ENCODE data around the gene ACVR1B. TPM values are rescaled to one million over a fixed set of nuclear protein-coding genes. Genes with fewer than 3 reads are reported as not detected.

The ACVR1B gene
- 11.8 and 16.7 TPM in 2 replicates for total RNA-seq

DNA sequence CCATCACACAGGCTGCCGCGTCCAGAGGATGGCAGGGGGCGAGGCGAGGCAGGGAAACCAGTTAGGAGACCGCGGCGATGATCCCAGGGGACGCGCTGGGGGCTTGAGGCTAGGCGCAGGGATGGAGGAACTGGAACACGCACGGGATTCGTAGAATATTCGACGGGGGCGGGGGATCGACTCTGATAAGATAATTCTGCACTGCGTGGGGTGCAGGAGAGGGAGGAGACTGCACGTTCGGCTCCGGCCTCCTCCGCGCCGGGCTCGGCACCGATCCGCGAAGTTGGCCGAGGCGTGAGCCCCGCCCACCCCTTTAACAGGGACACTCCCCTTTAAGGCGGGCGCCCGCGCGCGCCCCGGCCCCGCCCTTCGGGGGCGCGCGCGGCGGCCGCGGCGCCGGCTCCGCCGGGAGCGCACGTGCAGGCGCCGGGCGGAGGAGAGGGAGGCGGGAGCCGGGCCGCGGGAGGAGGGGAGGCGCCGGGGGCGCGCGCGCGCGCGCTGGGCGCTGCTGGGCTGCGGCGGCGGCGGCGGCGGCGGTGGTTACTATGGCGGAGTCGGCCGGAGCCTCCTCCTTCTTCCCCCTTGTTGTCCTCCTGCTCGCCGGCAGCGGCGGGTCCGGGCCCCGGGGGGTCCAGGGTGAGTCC, at the start of gene ACVR1B:
Gene ACVR1B (plus strand): TSS at position 501 of the 644 bp plus-strand sequence. CDS start 45 bp downstream, at position 546.

DNA sequence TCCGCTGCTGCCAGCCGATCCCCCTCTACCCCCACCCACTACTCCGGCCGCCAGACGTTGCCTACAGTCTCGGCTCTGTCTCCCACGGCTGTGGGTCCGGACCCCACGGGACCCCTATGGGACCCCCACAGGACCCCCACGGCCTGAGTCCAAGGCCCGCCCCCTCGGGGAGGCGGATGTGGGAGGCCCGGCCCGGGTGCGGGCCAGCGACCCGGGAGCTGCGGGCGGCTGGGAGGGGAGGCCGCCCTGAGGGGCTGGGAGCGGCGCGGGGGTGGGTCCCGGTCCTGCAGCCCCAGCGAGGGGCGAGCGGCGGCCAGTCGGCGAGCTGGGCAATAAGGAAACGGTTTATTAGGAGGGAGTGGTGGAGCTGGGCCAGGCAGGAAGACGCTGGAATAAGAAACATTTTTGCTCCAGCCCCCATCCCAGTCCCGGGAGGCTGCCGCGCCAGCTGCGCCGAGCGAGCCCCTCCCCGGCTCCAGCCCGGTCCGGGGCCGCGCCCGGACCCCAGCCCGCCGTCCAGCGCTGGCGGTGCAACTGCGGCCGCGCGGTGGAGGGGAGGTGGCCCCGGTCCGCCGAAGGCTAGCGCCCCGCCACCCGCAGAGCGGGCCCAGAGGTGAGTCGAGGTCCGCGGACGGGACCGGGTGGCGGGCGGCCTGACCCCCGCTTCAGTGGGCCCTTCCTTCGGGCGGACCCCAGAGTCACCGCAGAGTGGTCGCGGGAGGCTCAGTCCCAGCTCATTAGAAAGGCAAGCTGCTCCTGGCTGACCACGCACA, 44.2 kb upstream of the ACVR1B start, which contains the start of gene ACVRL1:
Gene ACVRL1 (plus strand): TSS at position 422 of the 773 bp plus-strand sequence. CDS start 4,971 bp downstream, outside the sequence.

DNA sequence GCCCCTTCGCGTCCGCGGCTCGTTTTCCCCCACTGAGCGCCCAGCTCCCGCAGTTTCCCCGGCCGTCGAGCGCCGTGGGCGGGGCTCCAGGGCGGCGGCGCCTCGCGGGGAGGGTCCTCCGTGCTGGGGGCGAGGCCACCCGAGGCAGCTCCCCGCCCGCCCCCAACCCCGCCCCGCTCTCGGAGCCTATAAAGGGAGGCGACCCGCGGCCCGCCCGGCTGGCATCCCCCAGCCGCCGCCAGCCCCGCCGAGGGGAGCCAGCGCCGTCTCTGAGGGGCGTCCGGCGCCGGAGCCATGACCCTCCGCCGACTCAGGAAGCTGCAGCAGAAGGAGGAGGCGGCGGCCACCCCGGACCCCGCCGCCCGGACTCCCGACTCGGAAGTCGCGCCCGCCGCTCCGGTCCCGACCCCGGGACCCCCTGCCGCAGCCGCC, 55.2 kb downstream of the ACVR1B start, which contains the start of gene TAMALIN:
Gene TAMALIN (plus strand): TSS at position 221 of the 432 bp plus-strand sequence. CDS start 74 bp downstream, at position 295.

Other genes with a start within 250 kb of the ACVR1B start
- gene FIGNL2, start 103.0 kb upstream of the ACVR1B start, total RNA-seq: 0.09 and 0.16 TPM in 2 replicates
- 0.09 and 0.16 TPM in 2 replicates for gene ANKRD33, start 63.6 kb upstream of the ACVR1B start, total RNA-seq
- 50.6 and 70.5 TPM in 2 replicates for gene ACVRL1, start 44.2 kb upstream of the ACVR1B start, total RNA-seq
- gene TAMALIN, start 55.2 kb downstream of the ACVR1B start, total RNA-seq: 19.2 and 20.3 TPM in 2 replicates
- gene NR4A1, start 99.7 kb downstream of the ACVR1B start, total RNA-seq: 1.6 TPM in 2 replicates
- 73.6 and 95.7 TPM in 2 replicates for gene ATG101, start 118.3 kb downstream of the ACVR1B start, total RNA-seq
- gene SMIM41, start 128.0 kb downstream of the ACVR1B start, total RNA-seq: 2.0 and 7.5 TPM in 2 replicates
- gene KRT80, start 240.3 kb downstream of the ACVR1B start, total RNA-seq: under 0.01 TPM in 2 replicates